GM18499 (cell line): Measurements from ENCODE around the gene UBE2E1.
A peak's percentile ranks its signal among the peaks of the same experiment; 100 is the strongest.

Experiments used
- ATAC-seq: cut with Tn5 transposase; IDR thresholded peaks from one replicate; pipeline ENCODE4 v1.9.1; 2021; ENCODE audit warnings: moderate number of reproducible peaks; ENCODE audit not compliant: insufficient read depth, unreplicated experiment

The UBE2E1 gene

DNA sequence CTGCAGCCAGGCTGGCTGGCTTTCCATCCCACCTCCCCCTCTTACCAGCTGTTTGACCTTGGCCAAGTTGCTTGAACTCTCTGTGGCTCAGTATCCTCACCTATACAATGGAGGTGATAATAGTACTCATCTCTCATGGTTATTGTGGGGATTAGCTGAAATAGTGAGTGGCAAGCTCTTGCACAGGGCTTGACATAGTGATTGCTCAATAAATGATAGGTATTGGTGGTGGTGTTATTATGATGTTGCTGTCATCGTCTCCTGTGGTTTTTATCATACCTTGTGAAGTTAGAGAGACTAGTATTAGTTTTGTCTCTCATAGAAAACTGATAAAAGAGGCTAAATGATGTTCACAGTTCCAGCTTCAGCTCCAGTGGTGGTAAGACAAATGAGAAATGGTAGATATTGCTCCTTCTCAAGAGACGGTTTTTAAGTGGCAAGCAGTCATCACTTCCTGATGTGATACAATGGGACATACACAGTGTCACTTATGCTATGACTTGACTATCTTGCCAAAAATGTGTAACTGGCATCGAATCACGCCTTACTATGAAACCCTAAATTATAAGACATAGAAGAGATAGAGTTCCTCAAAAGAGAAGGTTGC lies 12.1 kb upstream of the UBE2E1 start:
- no peak for ATAC-seq

DNA sequence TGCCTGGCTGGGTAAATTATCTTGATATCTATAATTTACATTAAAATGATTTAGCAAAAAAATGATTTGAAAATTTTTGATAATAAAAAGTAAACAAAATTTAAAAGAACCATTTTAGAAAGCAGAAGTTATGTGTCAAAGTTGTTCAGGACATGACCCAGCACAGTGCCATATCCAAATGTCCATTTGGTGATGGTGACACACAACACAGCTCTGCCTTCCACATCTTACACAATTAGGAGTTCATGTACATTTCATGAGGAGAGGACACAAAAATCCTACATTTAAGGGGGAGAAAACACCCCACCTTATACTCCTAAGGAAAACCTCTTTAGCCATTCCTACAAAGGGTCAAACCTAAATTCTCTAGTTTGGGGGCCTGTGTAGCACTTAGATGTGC lies 10.7 kb upstream of the UBE2E1 start:
- no peak for ATAC-seq

DNA sequence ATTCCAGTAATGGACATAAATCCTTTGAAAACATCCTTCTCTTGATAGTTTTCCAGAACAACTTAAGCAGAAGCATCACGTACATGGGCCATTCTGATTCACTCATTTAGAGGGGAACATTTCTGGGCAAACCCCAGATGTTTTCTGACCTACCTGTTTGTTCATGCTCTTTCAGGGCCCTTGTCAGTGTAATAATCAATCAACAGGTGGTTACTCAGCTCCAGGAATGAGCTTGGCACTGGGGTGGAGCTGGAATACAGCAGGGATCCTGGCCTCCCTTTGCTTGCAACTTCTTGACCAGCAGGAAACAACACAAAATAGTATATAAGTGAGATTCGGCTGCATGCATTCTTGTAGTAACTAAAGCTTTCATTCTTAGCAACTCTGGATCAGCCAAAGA lies 9.2 kb upstream of the UBE2E1 start:
- ATAC-seq: no peak

DNA sequence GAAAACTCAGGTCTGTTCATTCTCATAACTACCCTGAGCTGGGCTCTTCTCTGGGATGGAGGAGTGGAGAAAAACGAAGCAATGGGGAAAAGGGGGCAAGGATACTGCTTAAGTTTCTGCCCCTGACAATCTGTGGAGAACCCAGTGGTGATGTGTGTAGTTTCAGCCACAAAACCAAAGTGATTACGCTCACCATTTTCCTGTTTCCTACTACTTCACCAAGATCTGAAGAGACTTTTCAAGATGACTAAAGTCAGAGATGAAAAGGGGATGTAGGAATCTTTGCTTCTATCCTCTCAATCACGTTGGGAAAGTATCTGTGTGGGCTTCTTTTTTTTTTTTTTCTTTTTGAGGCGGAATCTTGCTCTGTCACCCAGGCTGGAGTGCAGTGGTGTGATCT lies 8.3 kb upstream of the UBE2E1 start:
- peak; percentile 88 for ATAC-seq

DNA sequence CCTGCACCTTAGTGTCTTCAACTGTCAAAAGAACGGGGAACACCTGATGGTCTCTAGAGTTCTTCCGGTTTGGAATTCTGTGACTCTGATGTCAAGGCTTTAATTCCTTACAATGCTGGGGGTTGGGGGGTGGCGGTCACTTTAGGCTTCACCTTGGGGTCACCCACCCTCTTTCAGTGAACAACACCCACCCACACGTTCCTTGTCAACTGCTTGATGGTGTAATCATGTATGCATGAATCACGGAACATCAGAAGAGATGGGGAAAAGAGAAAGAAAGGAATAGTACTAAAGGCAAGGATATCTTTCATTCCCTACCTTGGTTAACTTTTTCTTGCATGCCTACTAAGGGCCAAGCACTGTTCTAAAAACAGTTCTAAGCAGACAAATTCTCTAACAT lies 7.3 kb upstream of the UBE2E1 start:
- no peak for ATAC-seq

DNA sequence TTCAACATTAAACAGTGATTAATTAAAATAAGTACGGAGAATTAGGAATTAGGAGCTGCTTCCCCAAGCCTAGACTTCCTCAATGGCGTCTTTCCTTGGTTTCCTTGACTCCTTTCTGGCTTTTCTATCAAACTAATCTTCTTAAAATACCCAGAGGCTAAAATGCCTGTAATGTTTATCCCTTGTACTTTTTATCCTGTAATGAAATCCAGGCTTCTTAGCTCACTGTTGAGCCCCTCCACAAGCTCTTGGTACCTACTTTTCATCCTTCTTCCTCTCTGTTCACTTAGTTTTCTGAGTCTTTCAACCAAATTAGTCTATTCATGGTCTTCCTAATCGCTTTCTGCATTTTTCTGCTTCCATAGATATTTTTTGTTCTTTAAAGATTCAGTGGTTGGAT lies 6.9 kb upstream of the UBE2E1 start:
- ATAC-seq: no peak

DNA sequence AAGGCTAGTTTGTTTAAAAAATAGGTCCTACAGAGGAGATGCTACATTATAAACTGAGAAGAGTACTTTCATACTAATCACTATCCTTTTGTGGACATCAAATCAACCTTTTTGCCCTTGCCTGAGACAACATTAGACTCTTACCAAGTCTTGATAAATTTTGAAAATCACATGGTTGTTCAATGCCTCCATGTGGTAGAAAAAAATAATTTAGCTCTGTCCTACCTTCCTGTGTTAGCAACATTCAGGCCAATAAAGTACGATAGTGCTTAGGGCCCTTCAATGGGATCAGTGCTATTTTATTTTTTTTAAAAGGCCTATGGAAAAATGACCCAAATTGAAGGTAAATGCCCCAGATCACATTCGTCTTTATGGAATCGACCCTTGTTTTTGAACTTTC lies 5.0 kb upstream of the UBE2E1 start:
- no peak for ATAC-seq

DNA sequence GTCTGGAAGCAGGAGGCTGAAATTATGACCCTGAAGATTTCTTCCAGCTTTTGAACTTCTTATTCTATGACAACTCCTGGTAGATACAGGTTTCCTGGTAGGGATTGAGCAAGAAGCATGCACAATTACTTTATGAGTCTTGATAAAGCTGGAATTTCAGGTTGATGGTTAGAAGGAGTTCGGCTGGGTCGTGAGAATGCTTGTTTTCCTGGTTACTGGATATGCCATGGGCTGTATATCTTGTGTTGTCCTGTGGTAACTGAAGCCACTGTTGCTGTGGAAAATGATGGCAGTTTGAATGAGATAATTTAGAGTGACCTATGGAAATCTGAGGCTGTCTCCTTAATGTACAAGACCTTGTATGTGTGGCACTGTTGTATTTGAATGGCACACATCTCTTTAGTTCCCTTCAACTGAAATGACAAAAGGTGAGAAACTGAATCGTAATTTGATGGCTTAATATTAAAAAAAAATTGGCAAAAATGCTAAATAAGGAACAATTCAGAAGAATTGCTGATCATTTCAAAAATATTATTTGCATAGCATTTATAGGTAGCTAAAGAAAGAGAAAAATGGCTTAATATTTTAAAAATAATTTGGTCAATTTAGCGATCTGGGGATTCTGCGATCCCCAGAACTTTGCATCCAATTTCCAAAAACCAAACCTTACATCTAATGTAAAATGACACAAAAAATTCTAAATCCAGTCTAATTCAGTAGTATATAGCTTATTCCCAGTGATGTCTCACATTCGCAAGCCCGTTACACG lies 1.1 kb upstream of the UBE2E1 start:
- no peak for ATAC-seq

DNA sequence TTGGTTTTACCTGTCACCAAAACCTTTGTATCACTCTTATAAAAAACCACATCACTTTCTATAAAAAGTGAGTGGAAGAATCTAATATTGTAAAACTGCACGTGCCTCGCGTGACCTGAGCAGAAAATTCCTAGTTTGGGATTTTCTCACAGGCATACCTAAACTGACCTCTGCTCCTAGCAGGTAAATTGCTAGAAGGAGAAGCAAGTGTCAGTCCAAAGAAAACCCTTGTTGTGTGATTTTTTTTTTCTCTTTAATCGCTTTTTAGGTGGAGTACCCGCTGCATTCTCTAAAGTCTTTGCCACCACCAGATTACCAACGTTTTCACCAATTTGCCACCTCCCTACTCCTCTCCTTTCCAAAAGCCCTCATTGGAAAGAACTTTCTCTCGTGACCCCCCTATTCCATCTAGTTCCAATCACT lies 534 bp upstream of the UBE2E1 start:
- ATAC-seq: no peak

DNA sequence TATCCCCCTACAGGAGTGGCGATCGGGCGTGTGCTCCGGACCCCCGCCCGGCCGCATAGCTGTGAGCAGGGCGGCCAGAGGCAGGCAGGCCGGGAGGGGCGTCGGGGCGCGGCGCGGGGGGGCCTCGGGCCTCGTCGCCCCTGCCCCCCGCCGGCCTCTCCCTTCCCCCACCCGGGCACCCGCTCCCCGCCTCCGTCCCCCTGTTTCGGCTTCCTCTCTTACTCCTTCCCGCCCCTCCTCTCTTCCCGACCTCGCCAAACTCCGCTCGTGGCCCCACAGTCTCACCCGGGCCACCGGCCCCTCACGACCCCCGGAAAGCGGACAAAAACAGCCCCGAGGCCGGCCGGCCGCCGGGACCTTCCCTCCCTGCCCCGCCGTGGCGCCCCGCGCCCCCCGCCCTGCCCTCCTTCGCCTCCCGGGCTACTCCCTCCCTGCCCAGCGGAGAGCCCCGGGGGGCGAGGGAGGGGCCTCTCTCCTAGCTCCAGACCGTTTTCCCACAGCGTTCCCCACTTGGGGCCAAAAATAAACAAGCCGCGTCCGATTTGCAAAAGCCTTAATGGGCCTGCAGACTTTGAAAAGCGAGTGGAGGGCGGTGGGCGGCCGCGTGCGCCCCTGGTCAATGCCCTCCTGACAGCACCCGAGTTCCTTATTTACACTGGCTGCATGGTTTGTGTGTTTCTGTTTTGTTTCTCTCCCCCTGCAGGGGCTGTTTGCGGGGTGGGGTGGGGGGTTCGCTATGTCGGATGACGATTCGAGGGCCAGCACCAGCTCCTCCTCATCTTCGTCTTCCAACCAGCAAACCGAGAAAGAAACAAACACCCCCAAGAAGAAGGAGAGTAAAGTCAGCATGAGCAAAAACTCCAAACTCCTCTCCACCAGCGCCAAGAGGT lies 1.0 kb downstream of the UBE2E1 start:
- no peak for ATAC-seq

DNA sequence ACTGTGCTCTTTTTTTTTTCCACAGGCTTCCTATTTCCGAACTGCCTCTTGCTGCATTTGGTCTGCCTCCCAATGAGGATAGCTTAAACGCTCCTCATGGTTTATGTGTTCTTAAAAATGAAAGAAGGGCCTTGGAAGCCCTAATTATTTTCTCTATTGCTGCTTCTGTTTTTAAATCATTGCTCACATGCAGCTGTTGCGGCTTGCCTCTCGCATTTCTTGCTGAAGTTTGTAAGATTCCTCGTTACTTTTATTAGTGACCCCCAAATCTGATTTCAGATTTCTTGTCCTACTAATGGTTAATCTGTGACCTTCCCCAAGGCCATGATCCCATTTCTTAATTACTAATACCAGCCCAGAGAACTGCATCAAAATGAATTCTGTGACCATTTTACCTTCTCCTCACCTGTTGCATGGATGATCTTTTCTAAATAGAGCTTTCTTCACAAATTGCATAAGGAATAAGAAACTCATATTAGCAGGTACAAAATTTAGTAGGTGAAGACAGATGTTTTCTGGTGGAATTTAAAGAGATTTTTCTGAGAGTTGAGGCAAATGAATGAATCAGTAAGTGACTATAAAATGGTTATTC lies 1.8 kb downstream of the UBE2E1 start:
- ATAC-seq: no peak

DNA sequence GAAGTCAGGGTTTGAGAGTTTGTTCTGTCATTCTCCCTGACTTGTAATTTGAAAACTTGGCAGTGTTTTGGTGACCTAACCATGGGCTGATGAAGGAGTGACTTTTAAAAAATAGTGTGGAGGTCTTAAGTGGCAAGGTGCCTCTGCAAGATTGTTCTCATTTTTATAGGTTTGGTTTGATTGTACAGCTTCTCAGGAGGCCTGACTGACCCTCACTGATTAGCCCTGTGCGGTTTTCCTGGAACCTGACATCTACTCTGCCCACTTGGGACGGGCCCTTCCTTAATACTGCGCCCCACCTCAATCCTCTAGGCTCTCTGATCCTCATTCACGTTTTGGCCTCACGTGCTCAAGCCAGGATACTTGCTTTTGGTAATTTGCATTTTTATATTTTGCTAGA lies 2.8 kb downstream of the UBE2E1 start:
- ATAC-seq: no peak

DNA sequence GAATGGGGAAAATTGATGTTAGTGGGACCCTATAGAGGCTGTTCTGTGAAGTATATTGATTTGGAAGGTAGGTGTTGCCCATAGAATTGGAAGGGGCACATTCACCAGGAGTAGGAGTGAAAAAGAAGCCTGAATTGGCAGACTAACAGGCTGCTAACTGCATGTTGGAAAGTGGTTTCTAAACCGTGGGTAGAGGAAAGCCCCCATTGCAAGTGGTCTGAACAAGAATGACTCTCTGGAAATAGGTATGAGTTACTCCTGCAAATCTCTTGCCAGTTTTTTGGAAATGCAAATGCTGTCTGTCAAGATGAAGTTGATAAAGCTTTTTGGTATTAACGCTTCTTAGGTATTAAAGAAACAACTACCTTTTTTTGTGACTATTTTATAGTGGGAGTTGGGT lies 3.5 kb downstream of the UBE2E1 start:
- ATAC-seq: no peak

DNA sequence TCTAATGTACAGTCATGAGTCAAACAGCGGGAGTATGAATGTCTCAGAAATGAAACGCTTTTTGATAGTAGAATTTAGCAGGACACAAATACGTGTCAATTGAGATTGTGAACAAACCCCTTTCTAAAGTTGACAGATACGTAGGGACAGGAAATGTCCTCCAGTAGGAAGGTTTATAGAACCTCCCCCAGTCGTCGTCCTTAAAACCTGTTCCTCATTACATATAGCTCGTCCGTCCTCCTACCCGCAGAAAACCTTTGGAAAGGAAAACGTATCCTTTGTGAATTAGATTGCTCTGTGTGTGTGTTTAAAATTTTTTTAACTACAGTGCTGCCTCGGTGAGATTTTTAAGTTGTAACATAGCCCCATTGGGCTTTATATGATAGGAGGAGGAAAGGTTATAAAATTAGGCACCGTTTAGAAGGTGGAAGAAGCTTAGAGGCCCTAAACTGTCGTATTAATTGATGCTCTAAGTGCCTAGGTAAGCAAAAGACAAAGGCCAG lies 4.1 kb downstream of the UBE2E1 start:
- no peak for ATAC-seq

DNA sequence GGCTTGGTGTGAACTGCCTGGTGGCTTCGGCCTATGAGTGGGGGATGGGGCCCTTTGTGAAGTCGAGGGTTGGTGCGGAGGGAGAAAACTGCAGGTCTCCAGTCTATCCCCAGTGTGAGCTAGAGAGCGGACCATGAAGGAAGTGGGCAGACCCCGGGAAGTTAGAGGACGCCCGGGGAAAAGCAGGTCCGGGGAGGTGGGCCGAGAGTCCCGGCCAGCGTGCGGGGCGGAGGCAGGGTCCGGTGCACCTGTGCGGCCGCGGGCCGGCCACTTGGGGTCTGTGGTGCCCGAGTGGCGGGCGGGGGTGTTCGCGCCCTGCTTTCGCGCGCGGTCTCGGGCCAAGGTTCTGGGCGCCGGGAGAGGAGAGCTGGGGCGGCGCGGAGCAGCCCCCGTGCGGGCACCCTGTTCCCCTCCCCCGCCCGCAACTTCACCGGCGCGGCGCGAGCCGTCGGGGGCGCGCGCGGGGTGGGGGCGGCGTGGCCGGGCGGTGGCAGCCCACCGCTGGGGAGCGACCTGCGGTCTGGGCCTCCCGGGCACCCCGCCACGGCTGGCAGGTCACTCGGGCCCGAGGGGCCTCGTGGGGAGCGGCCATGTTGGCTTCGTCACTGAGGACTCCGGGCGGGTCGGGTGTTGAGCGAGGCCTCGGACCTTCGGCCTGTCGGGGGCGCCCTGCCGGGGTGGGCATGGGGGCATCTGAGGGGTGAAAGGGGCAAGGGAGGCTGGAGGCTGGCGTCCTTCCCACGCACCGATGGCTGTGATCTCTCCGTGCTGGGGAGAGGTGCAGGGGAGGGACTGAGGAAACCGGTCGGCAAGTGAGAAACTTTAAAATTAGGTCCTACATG lies 4.8 kb downstream of the UBE2E1 start:
- ATAC-seq: no peak

DNA sequence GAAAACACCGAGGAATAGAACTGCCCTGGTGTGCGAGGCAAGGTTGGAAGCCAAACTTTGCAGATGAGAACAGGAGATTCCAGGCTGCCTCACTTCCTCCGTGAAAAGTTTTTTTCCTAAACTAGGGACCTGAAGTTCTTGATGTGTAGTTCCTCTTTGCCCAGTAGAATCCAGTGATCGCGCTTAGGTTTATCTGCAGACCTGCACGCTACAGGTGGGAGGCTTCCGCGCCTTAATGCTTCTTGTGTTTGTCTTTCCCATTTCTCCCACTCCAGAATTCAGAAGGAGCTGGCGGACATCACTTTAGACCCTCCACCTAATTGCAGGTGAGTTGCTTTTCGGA lies 5.4 kb downstream of the UBE2E1 start:
- no peak for ATAC-seq

DNA sequence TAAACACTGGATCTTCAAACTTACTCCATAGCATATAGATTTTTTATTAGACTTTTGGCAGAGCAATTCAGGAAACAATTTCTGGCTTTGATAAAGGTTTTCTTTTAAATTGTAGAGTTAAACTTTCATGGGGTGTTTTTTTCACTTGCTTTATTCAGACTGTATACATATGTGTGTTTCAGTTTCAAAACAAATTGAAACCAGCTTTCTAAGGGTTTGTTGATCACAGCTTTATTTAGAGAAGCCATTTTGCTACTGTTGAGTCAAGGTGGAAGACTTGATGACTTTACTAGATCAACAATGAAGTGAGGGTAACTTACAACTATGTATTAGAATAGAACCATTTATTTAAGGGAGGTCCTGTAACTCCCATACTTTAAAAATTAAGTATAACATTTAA lies 6.2 kb downstream of the UBE2E1 start:
- ATAC-seq: peak; percentile 50

DNA sequence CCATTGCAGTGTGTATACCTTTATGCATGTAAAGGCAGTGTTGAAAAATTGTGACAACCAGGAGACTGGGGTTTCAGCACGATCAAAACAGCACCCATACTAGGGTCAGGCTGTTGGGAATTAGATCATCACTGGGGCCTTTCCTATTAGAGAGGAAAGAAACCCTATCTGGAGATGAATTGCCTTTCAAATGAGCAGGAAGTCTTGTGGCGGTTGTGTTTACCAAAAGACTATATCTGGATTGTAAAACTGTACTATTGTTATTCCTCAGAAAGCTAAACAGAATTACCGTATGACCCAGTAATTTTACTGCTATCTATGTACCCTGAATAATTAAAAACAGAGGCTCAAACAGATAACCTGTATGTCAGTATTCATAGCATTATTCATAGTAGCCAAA lies 10.1 kb downstream of the UBE2E1 start:
- no peak for ATAC-seq

DNA sequence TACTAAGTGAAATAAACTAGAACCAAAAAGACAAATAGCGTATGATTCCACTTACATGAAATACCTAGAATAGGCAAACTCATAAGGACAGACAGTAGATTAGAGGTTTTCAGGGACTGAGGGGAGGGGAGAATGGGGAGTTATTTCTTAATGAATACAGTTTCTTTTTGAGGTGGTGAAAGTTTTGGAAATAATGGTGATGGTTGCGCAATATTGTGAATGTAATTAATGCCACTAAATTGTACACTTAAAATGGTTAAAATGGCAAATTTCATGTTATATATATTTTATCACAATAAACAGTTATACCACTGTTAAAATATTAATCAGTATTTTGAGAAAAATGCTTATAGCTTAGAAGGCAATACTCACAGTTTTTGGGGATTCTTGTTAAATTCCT lies 11.0 kb downstream of the UBE2E1 start:
- ATAC-seq: no peak
